GM23338 (cell line): ENCODE data around the gene CFHR4. TPM values are rescaled to one million over a fixed set of nuclear protein-coding genes. Genes with fewer than 3 reads are reported as not detected.

Experiments used
- ATAC-seq: fragments of 200-7000 bp; cut with Tn5 transposase; 3 replicates; pipeline ENCODE4 v1.9.1; 2020
- DNase-seq: peaks from one replicate; pipeline ENCODE4 v3.0.0-alpha.2; 2015; ENCODE audit warnings: low spot score
- H2AFZ ChIP-seq: fragments of 200-600 bp; sonication (generic); 2 replicates; pipeline ENCODE4 v1.8.0; 2016; ENCODE audit warnings: antibody characterized with exemption, mild to moderate bottlenecking, moderate library complexity
- H3F3A ChIP-seq: fragments of 200-600 bp; sonication (generic); replicated peaks from 2 replicates; pipeline ENCODE4 v1.8.0; 2017; ENCODE audit warnings: antibody characterized with exemption, mixed run types, low read depth
- H3K27ac ChIP-seq: fragments of 200-600 bp; sonication (generic); 2 replicates; pipeline ENCODE4 v1.6.1; 2016; ENCODE audit warnings: low read depth
- H3K27me3 ChIP-seq: fragments of 200-600 bp; sonication (generic); 2 replicates; pipeline ENCODE4 v1.8.0; 2016; ENCODE audit warnings: mild to moderate bottlenecking, mixed run types, moderate library complexity; ENCODE audit not compliant: insufficient read depth
- H3K36me3 ChIP-seq: fragments of 200-600 bp; sonication (generic); 2 replicates; pipeline ENCODE4 v1.8.0; 2016; ENCODE audit warnings: mild to moderate bottlenecking; ENCODE audit not compliant: insufficient read depth
- H3K4me1 ChIP-seq: fragments of 200-600 bp; sonication (generic); 2 replicates; pipeline ENCODE4 v1.8.0; 2016; ENCODE audit warnings: mild to moderate bottlenecking, moderate library complexity; ENCODE audit not compliant: insufficient read depth
- H3K4me2 ChIP-seq: fragments of 200-600 bp; sonication (generic); 2 replicates; pipeline ENCODE4 v1.7.1; 2017; ENCODE audit warnings: mixed run types
- H3K4me3 ChIP-seq: fragments of 200-600 bp; sonication (generic); 2 replicates; pipeline ENCODE4 v1.6.1; 2016; ENCODE audit warnings: mixed run types
- H3K79me2 ChIP-seq: fragments of 200-600 bp; sonication (generic); replicated peaks from 2 replicates; pipeline ENCODE4 v1.8.0; 2017; ENCODE audit warnings: mild to moderate bottlenecking; ENCODE audit not compliant: insufficient read depth
- H3K9me2 ChIP-seq: fragments of 200-600 bp; sonication (generic); 2 replicates; pipeline ENCODE4 v1.8.0; 2017; ENCODE audit not compliant: insufficient read depth
- H4K20me1 ChIP-seq: fragments of 200-600 bp; sonication (generic); replicated peaks from 2 replicates; pipeline ENCODE4 v1.8.0; 2017; ENCODE audit warnings: mild to moderate bottlenecking; ENCODE audit not compliant: insufficient read depth
- H3K27ac Mint-ChIP-seq: 2 replicates; pipeline ENCODE4 v1.8.0; 2020; ENCODE audit warnings: inconsistent platforms, mild to moderate bottlenecking, moderate library complexity, mixed read lengths
- H3K27me3 Mint-ChIP-seq: 3 replicates; pipeline ENCODE4 v1.8.0; 2022; ENCODE audit warnings: low read depth, mild to moderate bottlenecking, moderate library complexity, mixed read lengths, inconsistent platforms; ENCODE audit not compliant: insufficient read depth, poor library complexity
- H3K36me3 Mint-ChIP-seq: 3 replicates; pipeline ENCODE4 v1.8.0; 2021; ENCODE audit warnings: low read depth, mild to moderate bottlenecking, inconsistent platforms, moderate library complexity, mixed read lengths
- H3K4me1 Mint-ChIP-seq: 3 replicates; pipeline ENCODE4 v1.8.0; 2020; ENCODE audit warnings: mild to moderate bottlenecking, inconsistent platforms, mixed read lengths
- H3K4me3 Mint-ChIP-seq: 3 replicates; pipeline ENCODE4 v1.8.0; 2021; ENCODE audit warnings: moderate library complexity, mild to moderate bottlenecking, inconsistent platforms, mixed read lengths
- H3K9me3 Mint-ChIP-seq: 3 replicates; pipeline ENCODE4 v1.8.0; 2020; ENCODE audit warnings: moderate library complexity, mild to moderate bottlenecking, inconsistent platforms, mixed read lengths
- CREB1 ChIP-seq: fragments of 250-450 bp; sonication (Bioruptor Pico); IDR thresholded peaks from 2 replicates; pipeline ENCODE4 v1.5.0; 2020; ENCODE audit warnings: low read depth, mild to moderate bottlenecking, moderate library complexity
- ETS1 ChIP-seq: IDR thresholded peaks from 2 replicates; pipeline ENCODE4 v1.6.1; 2016; ENCODE audit warnings: antibody characterized with exemption
- EZH2 ChIP-seq: fragments of 200-600 bp; sonication (generic); IDR thresholded peaks from one replicate; pipeline ENCODE4 v1.8.0; 2017; ENCODE audit warnings: antibody characterized with exemption, mild to moderate bottlenecking, low read depth; ENCODE audit not compliant: unreplicated experiment
- EZH2phosphoT487 ChIP-seq: fragments of 200-600 bp; sonication (generic); IDR thresholded peaks from one replicate; pipeline ENCODE4 v1.8.1; 2018; ENCODE audit warnings: antibody characterized with exemption; ENCODE audit not compliant: unreplicated experiment
- JUNB ChIP-seq: IDR thresholded peaks from one replicate; pipeline ENCODE4 v1.6.1; 2016; ENCODE audit warnings: antibody characterized with exemption; ENCODE audit not compliant: unreplicated experiment
- NANOG ChIP-seq: IDR thresholded peaks from 2 replicates; pipeline ENCODE4 v1.6.1; 2016; ENCODE audit warnings: antibody characterized with exemption, borderline replicate concordance
- POLR2AphosphoS5 ChIP-seq: IDR thresholded peaks from 2 replicates; pipeline ENCODE4 v1.6.1; 2016; ENCODE audit warnings: antibody characterized with exemption, low read depth
- REST ChIP-seq: IDR thresholded peaks from one replicate; pipeline ENCODE4 v1.6.1; 2018; ENCODE audit warnings: antibody characterized with exemption; ENCODE audit not compliant: unreplicated experiment
- STAT1 ChIP-seq: IDR thresholded peaks from one replicate; pipeline ENCODE4 v1.6.1; 2016; ENCODE audit warnings: antibody characterized with exemption; ENCODE audit not compliant: unreplicated experiment
- ZNF114 ChIP-seq: fragments of 250-450 bp; sonication (Bioruptor Pico); IDR thresholded peaks from 2 replicates; pipeline ENCODE4 v1.5.0; 2020; ENCODE audit warnings: mild to moderate bottlenecking, moderate library complexity
- ZNF331 ChIP-seq: fragments of 250-450 bp; sonication (Bioruptor Pico); IDR thresholded peaks from 2 replicates; pipeline ENCODE4 v1.5.0; 2020; ENCODE audit warnings: low read depth, mild to moderate bottlenecking, moderate library complexity
- ZNF462 ChIP-seq: fragments of 250-450 bp; sonication (Bioruptor Pico); IDR thresholded peaks from 2 replicates; pipeline ENCODE4 v1.5.0; 2020; ENCODE audit warnings: mild to moderate bottlenecking, moderate library complexity
- polyA plus RNA-seq: library from polyadenylated mRNA; unstranded; fragments of >200 nt; fragmentation: Nextera tagmentation; extraction: Ambion mirVana; gene quantifications from 2 replicates; pipeline ENCODE4 v1.2.1, GENCODE V29; 2016
- total RNA-seq: library from RNA; depleted of rRNA; stranded (reverse); fragments of >200 nt; shearing (Covaris generic); gene quantifications from 2 replicates; pipeline ENCODE4 v1.2.3, GENCODE V29; 2014
- TF ChIP-seq, protein P1 (sequence below), 2 experiments: fragments of 200-600 bp in 1 of 2; sonication (generic) in 1 of 2; conservative IDR thresholded peaks; 2 replicates each; pipeline versions ENCODE4 v1.5.1 to v1.6.1; 2016 to 2017; ENCODE audit warnings: antibody characterized with exemption in 2 of 2, low read depth in 2 of 2, mild to moderate bottlenecking in 2 of 2, moderate library complexity in 1 of 2

Gene CFHR4
- total and polyA plus RNA-seq, 2 experiments from 2014 or later, result not detected

GRCh38 chr1:196896355-196896754, 8.5 kb downstream of the CFHR4 start:
- Histone ChIP-seq H3K4me3 (no peak overlapping the region), H3K27ac (no peak overlapping the region), H3K4me2 (peak overlapping the region; percentile 79; the same call in 1 of the 2 replicates), H3K4me1 (peaks cover 10% of the 10 kb centered on the region; the same call in 1 of the 2 replicates), H3K9me2 (no peaks in the 10 kb centered on the region), H3K79me2 (no peaks in the 10 kb centered on the region), H4K20me1 (no peaks in the 10 kb centered on the region), H3F3A (no peaks in the 10 kb centered on the region), H3K27me3 (no peaks in the 10 kb centered on the region), H2AFZ (peak overlapping the region; percentile 95), H3K36me3 (no peaks in the 10 kb centered on the region)
- H3K27ac Mint-ChIP-seq, result no peak overlapping the region
- no peak overlapping the region for H3K4me3 Mint-ChIP-seq
- peaks cover 6% of the 10 kb centered on the region for H3K27me3 Mint-ChIP-seq
- H3K4me1 Mint-ChIP-seq, result no peaks in the 10 kb centered on the region; the same call in 2 of the 3 replicates
- no peak for ATAC-seq
- no peaks in the 10 kb centered on the region for H3K36me3 Mint-ChIP-seq
- DNase-seq, result no peak
- no peaks in the 10 kb centered on the region for H3K9me3 Mint-ChIP-seq
- no peak for TF ChIP-seq ZNF114 (CRISPR knock-in tag)
- no peak for TF ChIP-seq STAT1
- no peak for TF ChIP-seq EZH2
- TF ChIP-seq NANOG, result no peak
- no peak for TF ChIP-seq ZNF462 (CRISPR knock-in tag)
- TF ChIP-seq ETS1, result no peak
- TF ChIP-seq, protein P1, sequence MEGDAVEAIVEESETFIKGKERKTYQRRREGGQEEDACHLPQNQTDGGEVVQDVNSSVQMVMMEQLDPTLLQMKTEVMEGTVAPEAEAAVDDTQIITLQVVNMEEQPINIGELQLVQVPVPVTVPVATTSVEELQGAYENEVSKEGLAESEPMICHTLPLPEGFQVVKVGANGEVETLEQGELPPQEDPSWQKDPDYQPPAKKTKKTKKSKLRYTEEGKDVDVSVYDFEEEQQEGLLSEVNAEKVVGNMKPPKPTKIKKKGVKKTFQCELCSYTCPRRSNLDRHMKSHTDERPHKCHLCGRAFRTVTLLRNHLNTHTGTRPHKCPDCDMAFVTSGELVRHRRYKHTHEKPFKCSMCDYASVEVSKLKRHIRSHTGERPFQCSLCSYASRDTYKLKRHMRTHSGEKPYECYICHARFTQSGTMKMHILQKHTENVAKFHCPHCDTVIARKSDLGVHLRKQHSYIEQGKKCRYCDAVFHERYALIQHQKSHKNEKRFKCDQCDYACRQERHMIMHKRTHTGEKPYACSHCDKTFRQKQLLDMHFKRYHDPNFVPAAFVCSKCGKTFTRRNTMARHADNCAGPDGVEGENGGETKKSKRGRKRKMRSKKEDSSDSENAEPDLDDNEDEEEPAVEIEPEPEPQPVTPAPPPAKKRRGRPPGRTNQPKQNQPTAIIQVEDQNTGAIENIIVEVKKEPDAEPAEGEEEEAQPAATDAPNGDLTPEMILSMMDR (conservative IDR thresholded peaks at IDR 0.05; ENCODE audit: low read depth in 2 of 2), result no peak
- TF ChIP-seq ZNF331 (CRISPR knock-in tag), result no peak
- TF ChIP-seq JUNB, result no peak
- TF ChIP-seq EZH2phosphoT487, result no peak
- no peak for TF ChIP-seq REST
- no peak for TF ChIP-seq POLR2AphosphoS5
- no peak for TF ChIP-seq CREB1 (CRISPR knock-in tag)
